CD14-positive monocyte (primary cell): ENCODE results near the gene NEK6. TPM values are rescaled to one million over a fixed set of nuclear protein-coding genes. Genes with fewer than 3 reads are reported as not detected.

Experiments
- DNase-seq, 3 donors: peaks; one replicate each; pipeline ENCODE4 v3.0.0-alpha.2; 2011 to 2022
- H2AFZ ChIP-seq: 2 replicates; pipeline ENCODE4 v1.6.0; 2012; ENCODE audit warnings: mild to moderate bottlenecking, low read depth, low read length, inconsistent platforms; ENCODE audit not compliant: insufficient read depth, poor library complexity, severe bottlenecking
- H3K27ac ChIP-seq, 2 donors: 1 replicate in 1 of 2; 2 replicates in 1 of 2; pipeline ENCODE4 v1.5.1; 2012 to 2013; ENCODE audit warnings: low read length in 2 of 2, control low read depth in 1 of 2, inconsistent platforms in 1 of 2, low read depth in 1 of 2, mild to moderate bottlenecking in 1 of 2
- H3K27me3 ChIP-seq, 2 donors: one replicate each; pipeline versions ENCODE4 v1.6.0 to v1.6.1; 2011 to 2013; ENCODE audit warnings: low read length in 2 of 2; ENCODE audit not compliant: control insufficient read depth in 2 of 2, insufficient read depth in 2 of 2
- H3K36me3 ChIP-seq, 2 donors: replicated peaks in 1 of 2; 1 replicate in 1 of 2; 2 replicates in 1 of 2; pipeline versions ENCODE4 v1.5.1 to v1.6.1; 2012 to 2013; ENCODE audit warnings: low read length in 2 of 2, control low read depth in 1 of 2, inconsistent platforms in 1 of 2, mild to moderate bottlenecking in 1 of 2; ENCODE audit not compliant: insufficient read depth in 2 of 2, control insufficient read depth in 1 of 2
- H3K4me1 ChIP-seq, 2 donors: 1 replicate in 1 of 2; 2 replicates in 1 of 2; pipeline versions ENCODE4 v1.5.1 to v1.6.1; 2012 to 2013; ENCODE audit warnings: low read length in 2 of 2, control low read depth in 1 of 2, inconsistent platforms in 1 of 2, mild to moderate bottlenecking in 1 of 2, moderate library complexity in 1 of 2; ENCODE audit not compliant: insufficient read depth in 2 of 2, control insufficient read depth in 1 of 2
- H3K4me2 ChIP-seq: replicated peaks from 2 replicates; pipeline ENCODE3; 2012; ENCODE audit warnings: low read length, moderate library complexity, mild to moderate bottlenecking; ENCODE audit not compliant: poor library complexity, severe bottlenecking; ENCODE audit errors: extremely low read depth
- H3K4me3 ChIP-seq, 3 experiments: fragments of 200-600 bp in 1 of 3; sonication (generic) in 1 of 3; replicated peaks in 1 of 3; 1 replicate in 2 of 3; 2 replicates in 1 of 3; pipeline ENCODE4 v1.5.1; 2011 to 2013; ENCODE audit warnings: low read length in 3 of 3, mild to moderate bottlenecking in 3 of 3, control low read depth in 2 of 3, low read depth in 2 of 3, inconsistent platforms in 1 of 3, moderate library complexity in 1 of 3
- H3K79me2 ChIP-seq: 2 replicates; pipeline ENCODE4 v1.6.0; 2012; ENCODE audit warnings: mild to moderate bottlenecking, control low read depth, inconsistent platforms, low read length, moderate library complexity; ENCODE audit not compliant: insufficient read depth
- H3K9ac ChIP-seq: 2 replicates; pipeline ENCODE4 v1.6.0; 2017; ENCODE audit warnings: low read length, mild to moderate bottlenecking; ENCODE audit not compliant: insufficient read depth, poor library complexity, severe bottlenecking
- H3K9me3 ChIP-seq, 2 donors: replicated peaks in 1 of 2; 1 replicate in 1 of 2; 2 replicates in 1 of 2; pipeline versions ENCODE4 v1.5.1 to v1.6.1; 2012 to 2013; ENCODE audit warnings: low read length in 2 of 2, control low read depth in 1 of 2; ENCODE audit not compliant: control insufficient read depth in 1 of 2, insufficient read depth in 1 of 2
- H4K20me1 ChIP-seq: 2 replicates; pipeline ENCODE4 v1.6.0; 2012; ENCODE audit warnings: mild to moderate bottlenecking, low read length, control low read depth, moderate library complexity; ENCODE audit not compliant: insufficient read depth
- H3K27ac Mint-ChIP-seq, 7 donors: one replicate each; pipeline ENCODE4 v1.8.0; 2020; ENCODE audit warnings: mild to moderate bottlenecking in 7 of 7, mixed read lengths in 7 of 7, moderate library complexity in 6 of 7, inconsistent platforms in 2 of 7
- H3K27me3 Mint-ChIP-seq, 3 donors: one replicate each; pipeline ENCODE4 v1.8.0; 2021 to 2022; ENCODE audit warnings: low read depth in 3 of 3, mild to moderate bottlenecking in 3 of 3, mixed read lengths in 3 of 3, moderate library complexity in 3 of 3, inconsistent platforms in 1 of 3
- H3K36me3 Mint-ChIP-seq, 2 donors: one replicate each; pipeline ENCODE4 v1.8.0; 2020; ENCODE audit warnings: mixed read lengths in 2 of 2, inconsistent platforms in 1 of 2, mild to moderate bottlenecking in 1 of 2
- H3K4me1 Mint-ChIP-seq: one replicate; pipeline ENCODE4 v1.8.0; 2020; ENCODE audit warnings: mild to moderate bottlenecking, mixed read lengths
- H3K4me3 Mint-ChIP-seq, 2 donors: one replicate each; pipeline ENCODE4 v1.8.0; 2020; ENCODE audit warnings: mild to moderate bottlenecking in 2 of 2, mixed read lengths in 2 of 2, moderate library complexity in 1 of 2
- H3K9me3 Mint-ChIP-seq, 7 donors: one replicate each; pipeline ENCODE4 v1.8.0; 2020 to 2022; ENCODE audit warnings: mixed read lengths in 7 of 7, mild to moderate bottlenecking in 6 of 7, moderate library complexity in 6 of 7, inconsistent platforms in 2 of 7
- WGBS: methylation state at CpG from one replicate; pipeline ENCODE4 v1.1.5; 2013; ENCODE audit warnings: missing lambda C conversion rate; ENCODE audit not compliant: insufficient coverage; 5-methylcytosine and 5-hydroxymethylcytosine counted together
- intact Hi-C, 2 donors: fragments of 100-400 bp; cut with micrococcal nuclease; formaldehyde crosslinking; loops; one replicate each; pipeline versions ENCODE4 v1.15.0 to v1.15.1; 2023
- polyA plus RNA-seq, 3 donors: library from polyadenylated mRNA; depleted of rRNA in 1 of 3; unstranded in 2 of 3; stranded (reverse) in 1 of 3; fragments of 300-500 nt in 2 of 3; fragments of >200 nt in 1 of 3; fragmentation: Illumina TruSeq in 2 of 3; gene quantifications; 1 replicate in 2 of 3; 2 replicates in 1 of 3; pipeline ENCODE4 v1.2.3, GENCODE V29; 2012 to 2021
- TF ChIP-seq, protein P1 (sequence below): fragments of 200-600 bp; IDR thresholded peaks from one replicate; pipeline ENCODE4 v1.8.0; 2022; ENCODE audit warnings: antibody characterized with exemption, mild to moderate bottlenecking

NEK6 gene
- polyA plus RNA-seq, 3 donors: 26.1 to 46.0 (median 35.8) TPM

DNA sequence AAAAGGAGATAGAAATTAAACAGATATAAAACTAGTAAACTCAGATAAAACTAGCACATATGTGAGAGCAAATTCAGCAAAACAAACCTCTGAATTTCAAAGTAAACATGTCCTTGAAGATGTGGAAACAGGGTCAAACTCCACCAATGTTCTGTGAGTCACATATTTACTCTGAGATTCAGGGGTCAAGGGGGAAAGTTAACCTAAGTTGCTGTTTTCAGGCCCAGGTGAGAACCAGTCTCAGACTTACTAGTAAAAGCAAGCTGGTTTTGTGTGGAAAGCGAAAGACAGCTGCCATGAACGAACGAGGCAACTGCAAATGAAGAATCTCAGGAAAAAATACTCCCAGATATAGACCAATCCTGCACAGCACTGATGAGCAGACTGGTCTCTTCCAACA, 128.5 kb downstream of the NEK6 start:
- peaks cover 70% of the 10 kb centered on the region for H3K4me1 Mint-ChIP-seq
- Histone ChIP-seq H3K9ac (no peak overlapping the region), H3K4me1 (peaks cover 52 to 67% of the 10 kb centered on the region in 2 donors)

GRCh38 chr9:124388275-124389048, 130.7 kb downstream of the NEK6 start:
- WGBS: 70% methylated on average over 9 of the region's 12 CpGs
- Histone ChIP-seq H2AFZ (no peak overlapping the region), H3K27me3 (no peaks in the 10 kb centered on the region), H3K9ac (no peak overlapping the region), H3K79me2 (peaks cover 89% of the 10 kb centered on the region), H3K4me3 (no peak overlapping the region), H3K27ac (peak overlapping the region; percentile 4 to 68), H3K9me3 (no peaks in the 10 kb centered on the region), H4K20me1 (peaks cover 31% of the 10 kb centered on the region), H3K36me3 (peaks cover 9 to 11% of the 10 kb centered on the region in 2 donors), H3K4me1 (peaks cover 66 to 82% of the 10 kb centered on the region in 2 donors), H3K4me2 (no peak overlapping the region)
- no peak for DNase-seq
- H3K27me3 Mint-ChIP-seq: no peaks in the 10 kb centered on the region
- intact Hi-C loops: no loop called here
- no peaks in the 10 kb centered on the region for H3K9me3 Mint-ChIP-seq
- H3K36me3 Mint-ChIP-seq: peaks cover 24 to 25% of the 10 kb centered on the region in 2 donors
- TF ChIP-seq, protein P1, sequence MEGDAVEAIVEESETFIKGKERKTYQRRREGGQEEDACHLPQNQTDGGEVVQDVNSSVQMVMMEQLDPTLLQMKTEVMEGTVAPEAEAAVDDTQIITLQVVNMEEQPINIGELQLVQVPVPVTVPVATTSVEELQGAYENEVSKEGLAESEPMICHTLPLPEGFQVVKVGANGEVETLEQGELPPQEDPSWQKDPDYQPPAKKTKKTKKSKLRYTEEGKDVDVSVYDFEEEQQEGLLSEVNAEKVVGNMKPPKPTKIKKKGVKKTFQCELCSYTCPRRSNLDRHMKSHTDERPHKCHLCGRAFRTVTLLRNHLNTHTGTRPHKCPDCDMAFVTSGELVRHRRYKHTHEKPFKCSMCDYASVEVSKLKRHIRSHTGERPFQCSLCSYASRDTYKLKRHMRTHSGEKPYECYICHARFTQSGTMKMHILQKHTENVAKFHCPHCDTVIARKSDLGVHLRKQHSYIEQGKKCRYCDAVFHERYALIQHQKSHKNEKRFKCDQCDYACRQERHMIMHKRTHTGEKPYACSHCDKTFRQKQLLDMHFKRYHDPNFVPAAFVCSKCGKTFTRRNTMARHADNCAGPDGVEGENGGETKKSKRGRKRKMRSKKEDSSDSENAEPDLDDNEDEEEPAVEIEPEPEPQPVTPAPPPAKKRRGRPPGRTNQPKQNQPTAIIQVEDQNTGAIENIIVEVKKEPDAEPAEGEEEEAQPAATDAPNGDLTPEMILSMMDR: no peak
- H3K4me3 Mint-ChIP-seq: no peak overlapping the region
- peak overlapping the region in 3 of 7 donors; percentile 23 to 88 (median 87) for H3K27ac Mint-ChIP-seq
- peaks cover 81% of the 10 kb centered on the region for H3K4me1 Mint-ChIP-seq

More for the DNA sequence above, 128.5 kb downstream of the NEK6 start:
- no CpG with 5 or more reads among the region's 3 CpGs for WGBS
- no peak overlapping the region for H3K4me3 Mint-ChIP-seq
- H3K36me3 Mint-ChIP-seq: peaks cover 31 to 38% of the 10 kb centered on the region in 2 donors
- Histone ChIP-seq H2AFZ (no peak overlapping the region), H3K36me3 (peaks cover 10 to 19% of the 10 kb centered on the region in 2 donors), H4K20me1 (peaks cover 31% of the 10 kb centered on the region), H3K4me2 (no peak overlapping the region), H3K27ac (peak overlapping the region in 1 of 2 donors; percentile 39), H3K79me2 (peaks cover 81% of the 10 kb centered on the region), H3K27me3 (no peaks in the 10 kb centered on the region), H3K9me3 (no peaks in the 10 kb centered on the region), H3K4me3 (no peak overlapping the region)
- TF ChIP-seq, protein P1: no peak
- intact Hi-C loops: no loop called here
- H3K27me3 Mint-ChIP-seq: no peaks in the 10 kb centered on the region
- peak overlapping the region in 3 of 7 donors; percentile 47 to 78 (median 55) for H3K27ac Mint-ChIP-seq
- no peaks in the 10 kb centered on the region for H3K9me3 Mint-ChIP-seq
- DNase-seq: no peak
